Measurements from ENCODE around the gene LRRC27. TPM values are rescaled to one million over a fixed set of nuclear protein-coding genes. Genes with fewer than 3 reads are reported as not detected.

Gene LRRC27
- total and polyA plus RNA-seq, 9 donors = 6.3 to 10.3 (median 7.5) TPM

DNA sequence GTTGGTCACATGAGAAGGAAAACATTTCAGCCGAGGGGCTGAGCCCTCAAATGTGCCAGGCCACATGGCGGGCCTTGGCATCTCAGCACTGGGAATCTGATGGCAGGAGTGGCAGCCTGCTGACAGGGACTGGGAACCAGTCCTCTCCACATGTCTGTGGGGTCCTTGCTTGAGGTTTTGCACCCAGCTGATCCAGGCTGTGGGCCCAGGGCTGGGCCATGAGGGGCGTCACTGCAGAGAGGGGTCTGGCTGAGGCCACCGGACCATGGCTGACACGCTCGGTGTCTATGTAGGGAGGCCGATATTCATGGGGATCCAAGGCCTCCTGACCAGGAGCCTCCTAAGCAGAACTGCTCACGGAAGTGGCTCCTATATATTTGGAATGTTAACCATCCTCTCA lies 34.0 kb downstream of the LRRC27 start:
- no peak for DNase-seq
- H3K27me3 ChIP-seq (ENCODE audit: control insufficient read depth, insufficient read depth, low read length) = no peaks in the 10 kb centered on the region
- H3K4me1 ChIP-seq (ENCODE audit: control insufficient read depth, insufficient read depth, low read length) = peaks cover 2% of the 10 kb centered on the region
- WGBS (ENCODE audit: insufficient coverage) = 98% methylated on average over 7 of the region's 8 CpGs
- H3K4me3 ChIP-seq (ENCODE audit: low read length) = no peak overlapping the region
- H3K27ac ChIP-seq (ENCODE audit: low read length) = no peak overlapping the region
- H3K9me3 ChIP-seq (replicated peaks; ENCODE audit: control insufficient read depth, low read depth, low read length) = peaks cover 2% of the 10 kb centered on the region
- peaks cover 23% of the 10 kb centered on the region for H3K36me3 ChIP-seq (ENCODE audit: control insufficient read depth, insufficient read depth, low read length)

GRCh38 chr10:132366499-132366898 lies 34.5 kb downstream of the LRRC27 start:
- H3K27ac ChIP-seq (ENCODE audit: low read length) = no peak overlapping the region
- H3K4me1 ChIP-seq (ENCODE audit: control insufficient read depth, insufficient read depth, low read length) = peaks cover 2% of the 10 kb centered on the region
- no peak overlapping the region for H3K4me3 ChIP-seq (ENCODE audit: low read length)
- H3K27me3 ChIP-seq (ENCODE audit: control insufficient read depth, insufficient read depth, low read length) = no peaks in the 10 kb centered on the region
- H3K9me3 ChIP-seq (replicated peaks; ENCODE audit: control insufficient read depth, low read depth, low read length) = peaks cover 2% of the 10 kb centered on the region
- peaks cover 23% of the 10 kb centered on the region for H3K36me3 ChIP-seq (ENCODE audit: control insufficient read depth, insufficient read depth, low read length)
- WGBS (ENCODE audit: insufficient coverage) = 73% methylated on average over 2 of the region's 9 CpGs
- DNase-seq = no peak

- H3K36me3 ChIP-seq (ENCODE audit: control insufficient read depth, insufficient read depth, low read length) = peaks cover 19% of the 10 kb centered on the region
- no peaks in the 10 kb centered on the region for H3K27me3 ChIP-seq (ENCODE audit: control insufficient read depth, insufficient read depth, low read length)
- H3K4me3 ChIP-seq (ENCODE audit: low read length) = no peak overlapping the region
- DNase-seq = no peak
- H3K4me1 ChIP-seq (ENCODE audit: control insufficient read depth, insufficient read depth, low read length) = peaks cover 2% of the 10 kb centered on the region
- H3K27ac ChIP-seq (ENCODE audit: low read length) = no peak overlapping the region
- peaks cover 2% of the 10 kb centered on the region for H3K9me3 ChIP-seq (replicated peaks; ENCODE audit: control insufficient read depth, low read depth, low read length)
- WGBS (ENCODE audit: insufficient coverage) = no CpG with 5 or more reads among the region's 4 CpGs
Measured at GRCh38 chr10:132368391-132368790, 36.4 kb downstream of the LRRC27 start.

DNA sequence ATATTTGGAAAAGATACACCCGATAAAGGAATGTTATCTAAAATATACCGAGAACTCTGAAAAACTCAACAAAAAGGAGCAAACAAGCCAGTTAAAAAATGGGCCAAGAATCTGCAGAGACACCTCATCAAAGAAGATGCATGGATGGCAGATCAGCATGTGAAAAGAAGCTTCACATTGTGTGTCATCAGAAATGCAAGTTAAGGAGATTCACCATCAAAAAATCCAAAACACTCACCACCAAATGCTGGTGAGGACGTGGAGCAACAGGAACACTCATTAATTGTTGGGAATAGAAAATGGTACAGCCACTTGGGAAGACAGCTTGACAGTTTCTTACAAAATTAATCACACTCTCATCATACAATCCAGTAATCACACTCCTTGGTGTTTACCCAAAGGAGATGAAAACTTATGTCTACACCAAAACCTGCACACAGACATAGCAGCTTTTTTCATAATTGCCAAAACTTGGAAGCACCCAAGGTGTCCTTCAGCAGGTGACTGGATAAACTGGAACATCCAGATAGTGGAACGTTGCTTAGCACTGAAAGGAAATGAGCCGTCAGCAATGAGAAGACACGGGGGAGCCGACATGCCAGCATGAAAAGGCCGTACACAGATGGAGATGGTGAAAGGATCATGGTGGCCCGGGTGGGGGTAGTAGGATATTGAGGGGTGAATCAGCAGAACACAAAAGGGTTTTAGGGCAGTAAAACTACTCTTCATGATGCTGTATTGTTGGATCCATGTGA lies 37.1 kb downstream of the LRRC27 start:
- peaks cover 19% of the 10 kb centered on the region for H3K36me3 ChIP-seq (ENCODE audit: control insufficient read depth, insufficient read depth, low read length)
- no peak for DNase-seq
- H3K9me3 ChIP-seq (replicated peaks; ENCODE audit: control insufficient read depth, low read depth, low read length) = peaks cover 2% of the 10 kb centered on the region
- H3K27me3 ChIP-seq (ENCODE audit: control insufficient read depth, insufficient read depth, low read length) = no peaks in the 10 kb centered on the region
- 64% methylated on average over 6 of the region's 9 CpGs for WGBS (ENCODE audit: insufficient coverage)
- H3K4me1 ChIP-seq (ENCODE audit: control insufficient read depth, insufficient read depth, low read length) = peaks cover 2% of the 10 kb centered on the region
- no peak overlapping the region for H3K4me3 ChIP-seq (ENCODE audit: low read length)
- no peak overlapping the region for H3K27ac ChIP-seq (ENCODE audit: low read length)

GRCh38 chr10:132369636-132370185 lies 37.7 kb downstream of the LRRC27 start:
- peaks cover 14% of the 10 kb centered on the region for H3K36me3 ChIP-seq (ENCODE audit: control insufficient read depth, insufficient read depth, low read length)
- H3K9me3 ChIP-seq (replicated peaks; ENCODE audit: control insufficient read depth, low read depth, low read length) = peaks cover 2% of the 10 kb centered on the region
- H3K27ac ChIP-seq (ENCODE audit: low read length) = no peak overlapping the region
- H3K4me1 ChIP-seq (ENCODE audit: control insufficient read depth, insufficient read depth, low read length) = peaks cover 2% of the 10 kb centered on the region
- WGBS (ENCODE audit: insufficient coverage) = 82% methylated on average over 10 of the region's 13 CpGs
- no peaks in the 10 kb centered on the region for H3K27me3 ChIP-seq (ENCODE audit: control insufficient read depth, insufficient read depth, low read length)
- no peak for DNase-seq
- H3K4me3 ChIP-seq (ENCODE audit: low read length) = no peak overlapping the region

DNA sequence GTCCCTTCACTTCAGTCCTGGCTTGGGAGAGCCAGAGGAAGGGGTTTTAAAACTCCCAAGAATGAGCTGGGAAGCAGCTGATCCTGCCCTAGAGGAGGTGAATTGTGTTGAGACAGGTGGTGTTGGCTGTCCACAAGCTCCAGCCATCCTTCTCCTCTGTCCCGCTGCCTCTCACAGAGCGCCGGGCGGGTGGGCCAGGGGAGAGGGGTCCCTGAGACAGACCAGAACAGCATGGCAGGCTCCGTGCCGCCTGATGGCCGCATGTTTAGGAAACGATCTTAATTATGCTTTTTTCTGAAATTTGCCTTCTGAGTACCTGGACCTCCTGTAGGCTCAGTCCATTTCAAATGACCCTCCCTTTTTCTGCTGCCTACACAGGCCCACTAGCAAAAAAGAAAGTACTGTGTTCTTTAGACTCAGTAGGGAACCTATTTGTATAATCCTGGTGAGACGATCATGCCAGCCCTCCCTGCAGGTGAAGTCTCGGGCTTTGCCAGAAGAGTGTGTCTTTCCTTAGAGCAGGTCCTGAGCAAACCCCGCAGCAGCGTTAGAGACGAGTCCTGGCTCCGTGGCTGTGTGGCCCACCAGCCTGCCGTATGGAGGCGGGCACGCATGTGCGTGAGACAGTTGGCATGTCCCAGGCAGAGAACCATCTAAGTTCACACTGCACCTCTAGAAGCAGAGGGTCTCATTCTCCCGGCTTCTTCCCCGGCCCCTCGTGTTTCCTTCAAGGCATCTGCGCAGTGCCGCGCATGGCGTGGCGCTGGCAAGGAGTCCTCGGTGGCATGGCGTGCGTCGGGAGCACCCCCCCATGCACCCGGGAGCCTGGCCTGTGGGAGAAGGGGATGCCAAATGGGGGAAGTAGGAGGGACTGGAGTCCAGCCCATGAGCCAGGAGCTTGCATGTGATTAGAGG lies 38.7 kb downstream of the LRRC27 start:
- no peak for DNase-seq
- peaks cover 2% of the 10 kb centered on the region for H3K9me3 ChIP-seq (replicated peaks; ENCODE audit: control insufficient read depth, low read depth, low read length)
- 88% methylated on average over 31 of the region's 31 CpGs for WGBS (ENCODE audit: insufficient coverage)
- H3K4me1 ChIP-seq (ENCODE audit: control insufficient read depth, insufficient read depth, low read length) = peaks cover 2% of the 10 kb centered on the region
- H3K27me3 ChIP-seq (ENCODE audit: control insufficient read depth, insufficient read depth, low read length) = no peaks in the 10 kb centered on the region
- H3K36me3 ChIP-seq (ENCODE audit: control insufficient read depth, insufficient read depth, low read length) = peaks cover 13% of the 10 kb centered on the region
- H3K4me3 ChIP-seq (ENCODE audit: low read length) = no peak overlapping the region
- no peak overlapping the region for H3K27ac ChIP-seq (ENCODE audit: low read length)

DNA sequence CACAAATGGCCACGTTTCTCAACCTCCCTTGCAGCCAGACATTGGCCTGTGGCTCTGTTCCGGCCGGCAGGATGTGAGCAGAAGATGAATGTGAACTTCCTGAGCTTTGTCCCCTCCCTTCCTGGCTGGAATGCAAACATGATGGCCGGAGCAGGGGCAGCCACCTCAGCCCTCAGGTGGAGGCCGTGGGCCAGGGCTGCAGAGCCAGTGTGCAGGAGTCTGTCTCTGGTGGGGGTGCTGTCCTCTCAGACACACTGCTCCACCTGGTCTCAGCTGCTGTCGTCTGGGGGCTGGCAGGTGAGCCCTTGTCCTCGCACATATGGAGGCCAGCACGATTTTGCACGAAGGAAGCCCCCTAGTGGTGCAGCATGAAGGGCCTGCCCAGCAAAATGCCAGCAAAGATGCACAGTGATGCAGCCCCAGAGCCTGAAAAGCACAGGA lies 39.7 kb downstream of the LRRC27 start:
- Histone ChIP-seq H3K4me1 (ENCODE audit: control insufficient read depth, insufficient read depth, low read length) (no peaks in the 10 kb centered on the region), H3K27ac (ENCODE audit: low read length) (no peak overlapping the region), H3K4me3 (ENCODE audit: low read length) (no peak overlapping the region), H3K9me3 (replicated peaks; ENCODE audit: control insufficient read depth, low read depth, low read length) (peaks cover 2% of the 10 kb centered on the region), H3K36me3 (ENCODE audit: control insufficient read depth, insufficient read depth, low read length) (peaks cover 6% of the 10 kb centered on the region), H3K27me3 (ENCODE audit: control insufficient read depth, insufficient read depth, low read length) (no peaks in the 10 kb centered on the region)
- 71% methylated on average over 7 of the region's 9 CpGs for WGBS (ENCODE audit: insufficient coverage)
- no peak for DNase-seq

DNA sequence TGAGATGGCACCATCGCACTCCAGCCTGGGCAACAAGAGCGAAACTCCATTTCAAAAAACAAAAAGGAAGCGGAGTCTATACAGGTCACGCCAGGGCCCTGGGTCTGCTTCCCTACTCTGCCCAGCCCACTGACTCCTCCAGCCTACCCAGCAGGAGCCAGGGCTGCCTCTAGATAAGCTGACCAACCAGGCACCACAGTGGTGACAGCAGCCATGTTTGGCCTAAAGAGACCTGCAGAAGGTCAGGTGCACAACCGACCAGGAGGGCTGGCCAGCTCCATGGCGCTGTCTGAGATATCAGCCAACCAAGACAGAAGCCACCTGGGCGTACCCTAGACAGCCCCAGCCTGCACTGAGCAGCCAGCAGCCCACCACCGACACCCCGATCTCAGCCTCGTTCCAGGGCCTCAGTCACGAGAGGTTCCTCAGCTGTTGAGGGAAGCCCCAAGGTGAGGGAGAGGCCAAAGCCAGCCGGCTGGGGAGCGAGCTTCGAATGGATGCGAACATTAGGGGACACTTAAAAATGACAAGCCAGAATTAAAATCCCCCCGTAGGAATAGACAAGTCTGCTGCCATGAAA lies 40.6 kb downstream of the LRRC27 start:
- H3K36me3 ChIP-seq (ENCODE audit: control insufficient read depth, insufficient read depth, low read length) = peaks cover 3% of the 10 kb centered on the region
- H3K27ac ChIP-seq (ENCODE audit: low read length) = no peak overlapping the region
- no peak for DNase-seq
- H3K27me3 ChIP-seq (ENCODE audit: control insufficient read depth, insufficient read depth, low read length) = no peaks in the 10 kb centered on the region
- no peak overlapping the region for H3K4me3 ChIP-seq (ENCODE audit: low read length)
- no peaks in the 10 kb centered on the region for H3K4me1 ChIP-seq (ENCODE audit: control insufficient read depth, insufficient read depth, low read length)
- 88% methylated on average over 11 of the region's 16 CpGs for WGBS (ENCODE audit: insufficient coverage)
- peaks cover 1% of the 10 kb centered on the region for H3K9me3 ChIP-seq (replicated peaks; ENCODE audit: control insufficient read depth, low read depth, low read length)

GRCh38 chr10:132373241-132373955 lies 41.4 kb downstream of the LRRC27 start:
- 80% methylated on average over 25 of the region's 25 CpGs for WGBS (ENCODE audit: insufficient coverage)
- no peak overlapping the region for H3K27ac ChIP-seq (ENCODE audit: low read length)
- no peak for DNase-seq
- H3K9me3 ChIP-seq (replicated peaks; ENCODE audit: control insufficient read depth, low read depth, low read length) = no peaks in the 10 kb centered on the region
- H3K4me3 ChIP-seq (ENCODE audit: low read length) = no peak overlapping the region
- no peaks in the 10 kb centered on the region for H3K4me1 ChIP-seq (ENCODE audit: control insufficient read depth, insufficient read depth, low read length)
- peaks cover 3% of the 10 kb centered on the region for H3K36me3 ChIP-seq (ENCODE audit: control insufficient read depth, insufficient read depth, low read length)
- H3K27me3 ChIP-seq (ENCODE audit: control insufficient read depth, insufficient read depth, low read length) = no peaks in the 10 kb centered on the region

All from muscle of leg (tissue), 11 donors.